Ishikawa (cell line): Measurements from ENCODE around the gene ANGEL2.

ENCODE experiments used
- CEBPB ChIP-seq: IDR thresholded peaks from 2 replicates; pipeline ENCODE4 v1.6.1; 2012
- CREB1 ChIP-seq: IDR thresholded peaks from 2 replicates; pipeline ENCODE4 v1.6.1; 2012; ENCODE audit warnings: low read depth
- EGR1 ChIP-seq: IDR thresholded peaks from 2 replicates; pipeline ENCODE4 v1.6.1; 2012
- EP300 ChIP-seq: IDR thresholded peaks from 2 replicates; pipeline ENCODE4 v1.6.1; 2012; ENCODE audit warnings: borderline replicate concordance
- FOXM1 ChIP-seq: IDR thresholded peaks from 2 replicates; pipeline ENCODE4 v1.6.1; 2012; ENCODE audit warnings: low read depth, borderline replicate concordance
- MAX ChIP-seq: IDR thresholded peaks from 2 replicates; pipeline ENCODE4 v1.6.1; 2012
- NFIC ChIP-seq: IDR thresholded peaks from 2 replicates; pipeline ENCODE4 v1.6.1; 2012
- RAD21 ChIP-seq: IDR thresholded peaks from 2 replicates; pipeline ENCODE4 v1.6.1; 2012; ENCODE audit warnings: low read depth
- REST ChIP-seq: IDR thresholded peaks from 2 replicates; pipeline ENCODE4 v1.6.1; 2012; ENCODE audit warnings: low read depth, mild to moderate bottlenecking
- TAF1 ChIP-seq: IDR thresholded peaks from 2 replicates; pipeline ENCODE4 v1.6.1; 2012; ENCODE audit warnings: low read depth, mild to moderate bottlenecking
- TCF12 ChIP-seq: IDR thresholded peaks from 2 replicates; pipeline ENCODE4 v1.6.1; 2012; ENCODE audit warnings: low read depth
- TEAD4 ChIP-seq: IDR thresholded peaks from 2 replicates; pipeline ENCODE4 v1.6.1; 2012
- USF1 ChIP-seq: IDR thresholded peaks from 2 replicates; pipeline ENCODE4 v1.6.1; 2012
- YY1 ChIP-seq: IDR thresholded peaks from 2 replicates; pipeline ENCODE4 v1.6.1; 2012; ENCODE audit warnings: low read depth
- ZBTB7A ChIP-seq: IDR thresholded peaks from 2 replicates; pipeline ENCODE4 v1.6.1; 2012; ENCODE audit warnings: low read depth

The ANGEL2 gene

GRCh38 chr1:213019450-213019849 is 3.8 kb upstream of the ANGEL2 start:
- TF ChIP-seq FOXM1: no peak
- TF ChIP-seq CEBPB: no peak
- TF ChIP-seq TAF1: no peak
- no peak for TF ChIP-seq YY1
- TF ChIP-seq REST: no peak
- no peak for TF ChIP-seq USF1
- TF ChIP-seq NFIC: no peak
- TF ChIP-seq TCF12: no peak
- TF ChIP-seq MAX: no peak
- TF ChIP-seq TEAD4: no peak
- TF ChIP-seq RAD21: no peak
- TF ChIP-seq EP300: no peak
- no peak for TF ChIP-seq EGR1
- no peak for TF ChIP-seq CREB1
- TF ChIP-seq ZBTB7A: no peak

- no peak for TF ChIP-seq REST
- no peak for TF ChIP-seq RAD21
- no peak for TF ChIP-seq TCF12
- no peak for TF ChIP-seq EP300
- TF ChIP-seq NFIC: no peak
- TF ChIP-seq USF1: no peak
- TF ChIP-seq CEBPB: no peak
- no peak for TF ChIP-seq YY1
- TF ChIP-seq FOXM1: no peak
- no peak for TF ChIP-seq MAX
- no peak for TF ChIP-seq CREB1
- TF ChIP-seq TEAD4: no peak
- TF ChIP-seq TAF1: no peak
- TF ChIP-seq EGR1: no peak
- TF ChIP-seq ZBTB7A: no peak
Observed at GRCh38 chr1:213017447-213018273, 2.0 kb upstream of the ANGEL2 start.

- TF ChIP-seq NFIC (no peak), RAD21 (no peak), EGR1 (no peak), MAX (no peak), EP300 (no peak), USF1 (no peak), TAF1 (no peak), TEAD4 (no peak), ZBTB7A (no peak), TCF12 (no peak), CEBPB (no peak), REST (no peak), CREB1 (no peak), FOXM1 (no peak), YY1 (no peak)
Observed at GRCh38 chr1:213014642-213015041, 1.0 kb downstream of the ANGEL2 start.
